ENCODE measurements around the gene SMC3.

DNA sequence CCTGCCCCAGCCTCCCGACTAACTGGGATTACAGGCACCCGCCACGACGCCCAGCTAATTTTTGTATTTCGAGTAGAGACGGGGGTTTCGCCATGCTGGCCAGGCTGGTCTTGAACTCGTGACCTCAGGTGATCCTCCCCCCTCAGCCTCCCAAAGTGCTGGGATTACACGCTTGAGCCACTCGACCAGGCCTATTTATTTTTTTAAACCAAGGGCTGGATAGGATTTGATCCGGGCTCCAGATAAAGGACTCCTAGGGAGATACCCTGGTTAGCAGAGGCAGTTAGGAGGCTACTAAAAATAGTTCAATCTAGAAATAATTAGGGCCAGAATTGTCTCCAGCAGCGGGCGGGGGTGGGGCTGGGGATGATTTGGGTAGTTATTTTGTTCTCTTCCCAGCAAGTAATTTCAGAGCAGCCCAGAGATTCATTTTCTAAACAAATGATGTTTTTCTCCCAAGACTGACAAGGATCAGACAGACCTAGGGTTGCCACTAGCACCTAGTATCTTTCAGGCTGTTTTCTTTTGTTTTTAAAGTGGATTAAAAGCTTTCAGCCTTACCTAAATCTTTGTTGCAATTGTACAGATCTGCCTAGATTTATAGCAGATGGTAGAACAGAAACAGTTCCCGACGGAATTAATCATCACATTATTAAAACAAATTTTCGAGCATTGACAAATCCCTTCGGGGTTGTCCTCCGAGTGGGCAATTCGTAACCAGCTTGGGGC is 859 bp upstream of the SMC3 start:
- no peak for TF ChIP-seq SNAI2 (CRISPR knock-in tag; IDR thresholded peaks at IDR 0.05)
- TF ChIP-seq ZFP3 (CRISPR knock-in tag; IDR thresholded peaks at IDR 0.05): no peak
- no peak for TF ChIP-seq ESRRG (CRISPR knock-in tag; IDR thresholded peaks at IDR 0.05)
- TF ChIP-seq, protein P1, sequence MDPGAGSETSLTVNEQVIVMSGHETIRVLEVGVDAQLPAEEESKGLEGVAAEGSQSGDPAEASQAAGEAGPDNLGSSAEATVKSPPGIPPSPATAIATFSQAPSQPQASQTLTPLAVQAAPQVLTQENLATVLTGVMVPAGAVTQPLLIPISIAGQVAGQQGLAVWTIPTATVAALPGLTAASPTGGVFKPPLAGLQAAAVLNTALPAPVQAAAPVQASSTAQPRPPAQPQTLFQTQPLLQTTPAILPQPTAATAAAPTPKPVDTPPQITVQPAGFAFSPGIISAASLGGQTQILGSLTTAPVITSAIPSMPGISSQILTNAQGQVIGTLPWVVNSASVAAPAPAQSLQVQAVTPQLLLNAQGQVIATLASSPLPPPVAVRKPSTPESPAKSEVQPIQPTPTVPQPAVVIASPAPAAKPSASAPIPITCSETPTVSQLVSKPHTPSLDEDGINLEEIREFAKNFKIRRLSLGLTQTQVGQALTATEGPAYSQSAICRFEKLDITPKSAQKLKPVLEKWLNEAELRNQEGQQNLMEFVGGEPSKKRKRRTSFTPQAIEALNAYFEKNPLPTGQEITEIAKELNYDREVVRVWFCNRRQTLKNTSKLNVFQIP (CRISPR knock-in tag; IDR thresholded peaks at IDR 0.05; ENCODE audit: borderline replicate concordance, low read depth): no peak
- no peak for TF ChIP-seq TOX (CRISPR knock-in tag; IDR thresholded peaks at IDR 0.05; ENCODE audit: borderline replicate concordance)
- no peak for TF ChIP-seq BACH2 (CRISPR knock-in tag; IDR thresholded peaks at IDR 0.05; ENCODE audit: borderline replicate concordance)
- TF ChIP-seq, protein P2, sequence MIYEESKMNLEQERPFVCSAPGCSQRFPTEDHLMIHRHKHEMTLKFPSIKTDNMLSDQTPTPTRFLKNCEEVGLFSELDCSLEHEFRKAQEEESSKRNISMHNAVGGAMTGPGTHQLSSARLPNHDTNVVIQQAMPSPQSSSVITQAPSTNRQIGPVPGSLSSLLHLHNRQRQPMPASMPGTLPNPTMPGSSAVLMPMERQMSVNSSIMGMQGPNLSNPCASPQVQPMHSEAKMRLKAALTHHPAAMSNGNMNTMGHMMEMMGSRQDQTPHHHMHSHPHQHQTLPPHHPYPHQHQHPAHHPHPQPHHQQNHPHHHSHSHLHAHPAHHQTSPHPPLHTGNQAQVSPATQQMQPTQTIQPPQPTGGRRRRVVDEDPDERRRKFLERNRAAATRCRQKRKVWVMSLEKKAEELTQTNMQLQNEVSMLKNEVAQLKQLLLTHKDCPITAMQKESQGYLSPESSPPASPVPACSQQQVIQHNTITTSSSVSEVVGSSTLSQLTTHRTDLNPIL (CRISPR knock-in tag; IDR thresholded peaks at IDR 0.05; ENCODE audit: low read depth): no peak
- no peak for TF ChIP-seq ZFP30 (CRISPR knock-in tag; IDR thresholded peaks at IDR 0.05)
